ENCODE results near the gene MTSS2.

The MTSS2 gene, protein sequence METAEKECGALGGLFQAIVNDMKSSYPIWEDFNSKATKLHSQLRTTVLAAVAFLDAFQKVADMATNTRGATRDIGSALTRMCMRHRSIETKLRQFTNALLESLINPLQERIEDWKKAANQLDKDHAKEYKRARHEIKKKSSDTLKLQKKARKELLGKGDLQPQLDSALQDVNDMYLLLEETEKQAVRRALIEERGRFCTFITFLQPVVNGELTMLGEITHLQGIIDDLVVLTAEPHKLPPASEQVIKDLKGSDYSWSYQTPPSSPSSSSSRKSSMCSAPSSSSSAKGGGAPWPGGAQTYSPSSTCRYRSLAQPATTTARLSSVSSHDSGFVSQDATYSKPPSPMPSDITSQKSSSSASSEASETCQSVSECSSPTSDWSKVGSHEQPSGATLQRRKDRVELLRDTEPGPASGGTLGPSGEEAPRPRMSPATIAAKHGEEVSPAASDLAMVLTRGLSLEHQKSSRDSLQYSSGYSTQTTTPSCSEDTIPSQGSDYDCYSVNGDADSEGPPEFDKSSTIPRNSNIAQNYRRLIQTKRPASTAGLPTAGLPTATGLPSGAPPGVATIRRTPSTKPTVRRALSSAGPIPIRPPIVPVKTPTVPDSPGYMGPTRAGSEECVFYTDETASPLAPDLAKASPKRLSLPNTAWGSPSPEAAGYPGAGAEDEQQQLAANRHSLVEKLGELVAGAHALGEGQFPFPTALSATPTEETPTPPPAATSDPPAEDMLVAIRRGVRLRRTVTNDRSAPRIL

DNA sequence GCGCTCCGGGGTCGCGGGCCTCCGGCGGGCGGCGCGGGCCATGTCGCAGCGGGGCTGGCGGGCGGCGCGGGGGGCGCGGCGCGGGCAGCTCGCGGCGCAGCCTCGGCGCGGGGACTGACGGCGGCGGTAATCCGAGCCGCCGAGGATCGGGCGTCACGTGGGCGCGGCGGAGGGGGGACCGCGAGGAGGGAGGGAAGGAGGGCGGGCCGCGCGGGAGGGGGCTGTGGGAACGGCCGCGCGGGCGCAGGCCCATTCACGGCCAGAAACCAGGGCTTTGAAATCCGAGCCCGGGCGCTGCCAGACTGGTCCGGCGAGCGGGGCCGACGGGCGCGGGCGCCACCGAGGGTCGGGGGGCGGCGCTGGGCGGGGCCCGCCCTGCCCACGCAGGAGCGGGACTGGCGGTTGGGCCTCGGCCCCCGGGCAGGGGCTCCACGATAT lies at the start of gene MTSS2:
Gene MTSS2 (minus strand): TSS at position 116 of the 438 bp plus-strand sequence. CDS start 262 bp downstream, outside the sequence.
- DNase-seq: peak in 1 of 2 experiments; percentile 74

DNA sequence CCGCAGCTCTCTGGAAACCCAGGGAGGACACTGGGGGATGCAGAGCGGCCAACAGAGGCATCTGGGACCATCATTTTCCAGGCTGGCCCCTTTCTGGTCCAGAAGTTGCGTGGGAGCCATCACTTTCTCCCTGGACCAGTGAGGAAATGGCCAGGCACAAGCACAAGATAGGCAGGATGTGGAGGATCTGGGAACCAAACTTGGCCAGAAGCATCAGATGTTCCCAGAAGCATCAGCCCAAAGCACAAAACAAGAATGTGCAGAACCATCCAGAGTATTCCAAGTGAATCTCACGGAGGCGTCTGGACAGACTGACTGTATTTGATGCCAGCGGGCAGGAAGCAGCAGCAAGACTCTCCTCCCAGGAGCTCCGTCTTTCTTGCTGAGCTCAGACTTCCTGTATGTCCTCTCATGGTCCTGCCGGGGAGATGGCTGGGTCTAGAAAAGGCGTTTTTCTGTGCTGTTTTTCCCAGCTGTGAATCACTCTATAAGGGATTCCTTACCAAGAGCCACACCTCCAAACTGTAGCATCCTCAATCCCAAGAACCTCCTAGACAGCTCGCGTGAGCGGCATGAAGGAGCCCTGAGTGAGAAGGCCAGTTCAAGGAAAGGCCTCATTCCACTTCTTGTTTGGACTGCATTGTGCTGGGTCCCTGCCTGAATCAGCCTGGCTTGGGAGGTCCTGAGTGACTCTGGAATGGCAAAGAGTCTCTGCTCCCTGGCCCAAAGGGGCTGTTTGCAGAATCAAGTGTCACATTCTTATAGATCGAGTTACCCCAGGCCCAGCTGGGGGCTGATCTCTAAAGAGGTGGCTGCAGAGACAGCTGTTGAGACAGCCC lies 49.5 kb upstream of the MTSS2 start:
- DNase-seq: no peak

GRCh38 chr16:70734522-70735095 lies 48.8 kb upstream of the MTSS2 start:
- DNase-seq: no peak

GRCh38 chr16:70730944-70731343 lies 45.1 kb upstream of the MTSS2 start:
- peak; percentile 15 to 81 for DNase-seq

GRCh38 chr16:70730031-70730430 lies 44.2 kb upstream of the MTSS2 start:
- peak; percentile 9 to 55 for DNase-seq

- DNase-seq: no peak
Observed at GRCh38 chr16:70729292-70729691, 43.4 kb upstream of the MTSS2 start.

DNA sequence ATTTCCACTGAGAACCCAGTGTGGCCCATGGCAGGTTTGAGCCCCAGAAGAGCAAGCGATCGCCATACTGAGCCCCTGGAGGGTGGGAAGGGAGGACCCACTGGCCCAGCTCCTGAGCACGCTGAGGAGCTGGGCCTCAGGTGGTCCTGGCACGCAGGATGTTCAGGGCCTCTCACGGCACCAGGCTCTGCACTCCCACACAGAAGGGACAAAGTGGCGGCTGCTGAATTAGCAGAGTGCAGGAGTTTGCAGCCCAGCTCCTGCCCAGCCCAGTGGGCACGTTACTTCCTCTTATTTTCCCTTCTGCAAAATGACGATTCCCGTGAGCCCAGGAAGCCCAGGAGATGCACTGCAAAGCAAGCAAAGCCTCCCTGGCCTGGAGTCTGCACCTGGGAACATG lies 42.3 kb upstream of the MTSS2 start:
- DNase-seq: no peak

- DNase-seq: peak in 1 of 2 experiments; percentile 28
Observed at GRCh38 chr16:70726892-70727361, 41.1 kb upstream of the MTSS2 start.

- no peak for DNase-seq
Observed at GRCh38 chr16:70725912-70726828, 40.3 kb upstream of the MTSS2 start.

DNA sequence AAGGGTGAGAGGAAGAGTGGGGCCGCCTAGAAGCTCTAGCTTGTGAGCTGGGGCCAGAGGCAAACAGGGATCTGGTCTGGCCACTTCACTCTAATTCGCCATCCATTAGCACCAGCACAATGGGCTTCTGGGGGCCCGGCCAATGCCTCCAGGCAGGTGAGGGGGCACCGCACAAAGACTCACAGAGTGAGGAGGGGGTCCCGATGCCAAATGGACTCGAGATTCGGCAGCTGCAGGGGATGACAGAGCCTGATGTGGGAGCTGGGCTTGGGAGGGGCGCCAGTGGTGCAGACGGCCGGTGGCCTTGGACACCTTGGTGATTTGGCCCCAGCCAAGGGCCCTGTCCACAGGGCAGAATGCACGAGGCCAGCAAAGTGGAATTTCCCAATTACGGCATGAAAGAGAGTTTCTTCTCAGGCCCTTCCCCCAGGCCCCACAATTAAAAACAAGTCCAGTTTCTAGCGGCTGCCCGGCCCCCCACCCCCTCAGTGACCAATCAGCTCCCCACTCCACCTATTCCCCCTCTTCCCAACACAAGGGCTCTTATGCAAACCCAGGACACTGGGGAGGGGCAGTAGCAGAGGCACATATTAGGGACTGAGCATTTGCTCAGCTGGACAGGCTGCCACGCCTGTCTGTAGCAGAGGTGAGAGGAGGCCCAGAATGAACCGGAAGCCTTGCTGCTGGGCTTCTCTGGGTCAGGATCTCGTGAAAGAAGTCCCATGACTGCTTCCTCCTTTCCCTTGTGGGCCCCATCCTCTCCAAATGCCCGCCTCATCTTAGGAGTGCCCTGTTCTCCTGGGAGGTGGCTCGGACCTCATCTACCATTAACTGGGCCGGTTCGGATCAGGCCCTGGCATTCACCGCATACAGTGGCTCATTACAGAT lies 39.4 kb upstream of the MTSS2 start:
- no peak for DNase-seq

DNA sequence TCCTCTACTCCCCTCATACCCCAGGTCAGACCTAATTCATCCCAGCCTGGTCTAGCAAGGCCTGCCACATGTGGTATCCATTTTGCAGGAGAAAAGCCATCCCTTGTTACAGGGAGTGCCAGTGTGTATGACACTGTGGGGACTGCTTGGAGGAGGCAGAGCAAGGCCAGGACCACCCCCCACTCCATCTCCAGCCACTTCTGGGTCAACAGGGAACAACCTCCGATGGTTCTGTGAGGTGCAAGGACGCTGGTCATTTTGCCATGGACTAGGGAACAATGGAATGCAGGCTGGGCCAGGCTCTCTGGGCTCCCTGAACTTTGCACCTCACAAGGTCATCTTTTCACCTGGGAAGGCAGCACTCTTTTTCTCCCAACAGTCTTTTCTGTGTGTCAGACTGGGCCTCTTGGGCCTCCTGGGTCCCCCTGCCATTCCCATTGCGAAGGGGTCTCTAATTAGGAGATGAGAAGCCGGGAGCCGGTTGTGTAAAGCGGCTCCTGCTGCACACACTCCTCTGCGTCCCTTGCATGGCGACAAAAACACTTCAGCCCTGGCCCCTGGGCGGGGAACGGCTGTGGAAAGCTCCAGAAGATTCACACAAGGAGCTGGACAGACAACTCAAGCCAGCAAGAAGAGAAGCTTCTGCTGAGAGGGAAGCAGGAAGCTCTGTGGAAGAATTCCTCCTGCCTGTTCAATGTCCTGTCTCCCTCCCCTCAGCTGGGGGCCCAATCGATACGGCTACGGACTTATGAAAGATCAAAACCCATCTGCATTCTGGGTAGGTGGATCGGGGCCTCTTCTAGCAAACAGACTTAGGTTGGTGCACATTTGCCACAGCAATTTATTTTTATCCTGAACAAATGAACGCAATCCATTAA lies 38.5 kb upstream of the MTSS2 start:
- DNase-seq: no peak

DNA sequence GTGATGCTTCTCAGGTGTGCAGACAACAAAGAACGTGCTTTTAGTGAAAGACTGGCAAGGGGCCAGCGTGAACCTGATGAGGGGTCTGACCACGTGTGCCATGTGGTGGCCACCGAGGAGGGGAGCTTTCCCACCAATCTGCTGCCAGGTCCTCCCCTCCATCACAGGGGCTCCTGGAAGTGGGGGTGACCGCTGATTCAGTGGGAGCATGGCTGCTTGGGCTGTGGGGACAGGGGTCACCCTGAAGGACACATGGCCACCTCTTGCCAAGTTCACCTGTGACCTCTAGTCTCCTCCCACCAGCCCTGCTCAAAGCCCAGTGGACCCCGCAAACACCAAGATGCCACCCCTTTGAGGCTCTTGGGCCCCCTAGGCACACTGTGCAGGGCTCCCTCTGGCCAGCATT lies 37.9 kb upstream of the MTSS2 start:
- DNase-seq: no peak

GRCh38 chr16:70721202-70721963 lies 35.5 kb upstream of the MTSS2 start:
- no peak for DNase-seq

GRCh38 chr16:70720425-70721201 lies 34.8 kb upstream of the MTSS2 start:
- DNase-seq: no peak

- DNase-seq: no peak
Observed at GRCh38 chr16:70717065-70717464, 31.2 kb upstream of the MTSS2 start.

- peak in 1 of 2 experiments; percentile 73 for DNase-seq
Observed at GRCh38 chr16:70715860-70716357, 30.1 kb upstream of the MTSS2 start.

DNA sequence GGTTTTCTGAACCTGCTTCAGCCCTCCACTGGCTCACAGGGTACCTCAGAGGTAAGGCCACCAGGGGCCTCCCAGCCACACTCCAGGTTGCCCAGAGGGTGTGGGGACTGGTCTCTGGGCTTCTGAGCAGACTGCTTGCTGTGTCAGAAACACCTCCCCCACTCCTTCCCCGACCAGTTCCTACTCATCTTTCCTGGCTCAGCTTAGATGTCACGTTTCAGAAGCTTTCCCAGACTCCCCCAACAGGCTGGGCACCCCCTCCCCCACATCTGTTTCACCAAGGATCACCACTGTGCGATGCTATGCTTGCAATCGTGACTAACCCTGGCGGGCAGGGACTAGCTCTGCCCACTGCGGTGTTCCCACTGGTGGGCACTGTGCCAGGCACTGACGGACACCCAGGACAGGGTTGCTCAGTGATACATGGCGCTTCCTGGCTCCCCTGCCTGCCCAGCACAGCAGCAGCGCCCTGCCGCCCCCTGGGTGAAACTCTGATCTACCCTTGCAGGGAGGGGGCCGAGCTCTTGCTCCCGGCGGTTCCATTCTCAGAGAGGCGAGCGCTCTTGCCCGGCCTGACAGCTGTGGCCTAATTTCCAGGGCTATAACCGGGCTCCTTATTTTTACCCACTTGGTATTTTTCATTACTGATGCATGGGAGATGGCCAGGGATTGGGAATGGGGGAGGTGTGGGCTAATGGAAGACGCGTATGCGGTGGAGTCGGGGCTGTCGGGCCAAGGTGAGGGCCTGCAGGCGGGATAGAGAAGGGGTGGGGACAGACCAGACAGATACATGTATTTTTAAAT lies 29.4 kb upstream of the MTSS2 start:
- peak; percentile 46 to 79 for DNase-seq

All from NCI-H446 (cell line).